GM12891 (cell line): ENCODE measurements around the gene PIWIL4.
"Not testable (repeated sequence)": the region's sequence is repeated elsewhere in the genome, so short reads cannot be mapped to it uniquely, and the experiment has no call there.

Experiments
- DNase-seq: peaks from one replicate; pipeline ENCODE4 v3.0.0; 2011; ENCODE audit warnings: low spot score; ENCODE audit not compliant: insufficient read length
- FAIRE-seq: peaks from 2 replicates; lab custom pipeline; 2011; peaks lifted over from hg19 to GRCh38; lab: Jason Lieb, UNC
- PAX5 ChIP-seq: IDR thresholded peaks from 2 replicates; pipeline ENCODE4 v1.6.1; 2011; ENCODE audit warnings: low read length, moderate library complexity, mild to moderate bottlenecking; ENCODE audit not compliant: insufficient read depth, severe bottlenecking
- POLR2A ChIP-seq: IDR thresholded peaks from 2 replicates; pipeline ENCODE4 v1.6.1; 2011; ENCODE audit warnings: low read depth, low read length, control low read depth
- POLR2AphosphoS5 ChIP-seq: IDR thresholded peaks from 2 replicates; pipeline ENCODE4 v1.6.1; 2011; ENCODE audit warnings: low read depth, low read length, control low read depth
- POU2F2 ChIP-seq: IDR thresholded peaks from 2 replicates; pipeline ENCODE4 v1.6.1; 2011; ENCODE audit warnings: low read depth, mild to moderate bottlenecking, control low read depth, low read length, moderate library complexity
- SPI1 ChIP-seq: IDR thresholded peaks from 2 replicates; pipeline ENCODE4 v1.6.1; 2011; ENCODE audit warnings: low read depth, low read length, control low read depth
- TAF1 ChIP-seq: IDR thresholded peaks from 2 replicates; pipeline ENCODE4 v1.6.1; 2011; ENCODE audit warnings: low read depth, low read length, control low read depth

The PIWIL4 gene

GRCh38 chr11:94597896-94598295 is 30.7 kb downstream of the PIWIL4 start:
- TF ChIP-seq POU2F2 (no peak), SPI1 (no peak), PAX5 (no peak), POLR2AphosphoS5 (no peak), POLR2A (no peak), TAF1 (no peak)
- no peak for DNase-seq
- FAIRE-seq, result no peak

GRCh38 chr11:94599510-94599909 is 32.3 kb downstream of the PIWIL4 start:
- TF ChIP-seq POU2F2 (no peak), TAF1 (no peak), POLR2AphosphoS5 (no peak), SPI1 (no peak), POLR2A (no peak), PAX5 (no peak)
- DNase-seq (no peak), FAIRE-seq (no peak)

- DNase-seq (peak; percentile 19), FAIRE-seq (peak; percentile 63)
- TF ChIP-seq POLR2A (no peak), POLR2AphosphoS5 (no peak), TAF1 (no peak), POU2F2 (no peak), PAX5 (peak; percentile 34), SPI1 (peak; percentile 81)
Measured at GRCh38 chr11:94602430-94603372, 35.5 kb downstream of the PIWIL4 start.

DNA sequence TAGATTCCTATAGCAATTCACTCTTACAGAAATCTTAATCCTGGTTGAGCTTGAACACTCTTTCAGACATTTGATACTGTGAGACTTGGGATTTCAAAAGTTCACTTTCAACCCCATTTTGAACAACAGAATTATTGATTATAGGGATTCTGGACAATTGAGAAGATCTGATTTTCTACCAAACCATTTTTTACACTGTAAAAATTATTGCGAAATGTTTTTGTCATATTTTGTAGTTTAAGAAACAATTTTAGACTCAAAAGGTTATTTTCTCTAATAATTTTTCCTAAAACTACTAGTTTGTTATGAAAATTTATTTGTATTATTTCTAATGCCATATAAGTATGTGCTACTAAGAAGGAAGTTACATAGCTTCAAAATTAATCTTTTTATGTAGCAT is 36.4 kb downstream of the PIWIL4 start:
- TF ChIP-seq POLR2AphosphoS5, result no peak
- no peak for TF ChIP-seq PAX5
- TF ChIP-seq SPI1, result no peak
- TF ChIP-seq POU2F2, result no peak
- TF ChIP-seq POLR2A, result no peak
- no peak for TF ChIP-seq TAF1
- DNase-seq (no peak), FAIRE-seq (no peak)

DNA sequence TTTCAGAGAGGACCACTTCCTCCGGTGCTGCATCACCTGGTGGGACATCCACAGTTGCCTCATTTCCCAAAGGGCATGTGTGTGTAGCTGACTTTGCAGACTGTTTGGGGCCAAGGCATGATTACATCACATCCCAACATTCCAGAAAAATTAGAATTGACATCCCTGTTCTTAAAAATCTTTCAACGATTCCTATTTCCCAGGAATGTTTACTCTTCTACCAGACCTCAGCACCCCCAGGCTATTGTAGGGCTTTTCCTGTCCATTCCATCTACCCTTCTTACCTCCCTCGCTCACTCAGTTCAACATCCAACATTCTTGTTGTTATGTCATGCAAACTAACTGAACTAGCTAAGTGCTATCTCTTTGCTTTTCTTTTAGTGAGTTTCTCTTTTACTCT is 37.3 kb downstream of the PIWIL4 start:
- DNase-seq, result no peak

GRCh38 chr11:94613120-94613519 is 46.0 kb downstream of the PIWIL4 start:
- FAIRE-seq, result no peak
- no peak for DNase-seq
- no peak for TF ChIP-seq PAX5
- TF ChIP-seq POLR2A, result no peak
- TF ChIP-seq POU2F2, result no peak
- TF ChIP-seq TAF1, result no peak
- no peak for TF ChIP-seq SPI1
- no peak for TF ChIP-seq POLR2AphosphoS5

More for the DNA sequence above, 37.3 kb downstream of the PIWIL4 start:
- no peak for TF ChIP-seq POU2F2
- no peak for TF ChIP-seq PAX5
- no peak for TF ChIP-seq SPI1
- no peak for TF ChIP-seq TAF1
- TF ChIP-seq POLR2AphosphoS5, result no peak
- no peak for TF ChIP-seq POLR2A
- no peak for FAIRE-seq

- TF ChIP-seq POLR2AphosphoS5 (no peak), PAX5 (no peak)
- FAIRE-seq (peak; percentile 40), DNase-seq (no peak)
Measured at GRCh38 chr11:94623120-94623735, 56.1 kb downstream of the PIWIL4 start.

DNA sequence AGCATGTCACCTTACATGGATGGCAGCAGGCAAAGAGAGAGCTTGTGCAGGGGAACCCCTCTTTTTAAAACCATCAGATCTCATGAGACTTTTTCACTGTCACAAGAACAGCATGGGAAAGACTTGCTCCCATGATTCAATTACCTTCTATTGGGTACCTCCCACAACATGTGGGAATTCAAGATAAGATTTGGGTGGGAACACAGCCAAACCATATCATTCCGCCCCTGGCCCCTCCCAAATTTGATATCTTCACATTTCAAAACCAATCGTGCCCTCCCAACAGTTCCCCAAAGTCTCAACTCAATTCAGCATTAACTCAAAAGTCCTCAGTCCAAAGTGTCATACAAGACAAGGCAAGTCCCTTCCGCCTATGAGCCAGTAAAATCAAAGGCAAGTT is 58.3 kb downstream of the PIWIL4 start:
- FAIRE-seq, DNase-seq: not testable (repeated sequence)

- DNase-seq, FAIRE-seq: not testable (repeated sequence)
Measured at GRCh38 chr11:94627003-94627560, 59.9 kb downstream of the PIWIL4 start.

- TF ChIP-seq TAF1, result no peak
- no peak for FAIRE-seq
- no peak for DNase-seq
Measured at GRCh38 chr11:94629741-94630140, 62.6 kb downstream of the PIWIL4 start.

DNA sequence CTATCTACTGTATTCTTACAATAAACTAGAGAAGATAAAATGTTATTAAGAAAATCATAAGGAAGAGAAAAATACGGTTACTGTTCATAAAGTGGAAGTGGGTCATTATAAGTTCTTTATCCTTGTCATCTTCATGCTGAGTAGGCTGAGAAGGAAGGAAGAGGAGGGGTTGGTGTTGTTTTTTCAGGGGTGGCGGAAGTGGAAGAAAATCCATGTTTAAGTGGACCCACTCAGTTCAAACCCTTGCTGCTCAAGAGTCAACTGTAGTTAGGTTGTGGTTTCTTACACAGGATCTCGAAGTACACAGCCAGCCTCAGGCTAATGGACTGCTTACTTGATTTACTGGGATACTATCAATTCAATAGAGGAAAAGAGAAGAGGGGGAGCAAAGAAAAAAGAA is 63.1 kb downstream of the PIWIL4 start:
- no peak for FAIRE-seq
- TF ChIP-seq POLR2AphosphoS5 (no peak), SPI1 (no peak), TAF1 (no peak)
- DNase-seq, result no peak
